HEK293 (cell line): ENCODE measurements around the gene TEX19.

ENCODE experiments used
- CTCF ChIP-seq: fragments of 450-650 bp; formaldehyde crosslinking; IDR thresholded peaks from 2 replicates; pipeline ENCODE4 v1.5.1; 2016; ENCODE audit warnings: missing biosample characterization, missing genetic modification characterization
- ZBTB44 ChIP-seq: fragments of 450-650 bp; IDR thresholded peaks from 2 replicates; pipeline ENCODE4 v1.5.1; 2018; ENCODE audit warnings: missing biosample characterization, mild to moderate bottlenecking, missing genetic modification characterization
- ZIC2 ChIP-seq: fragments of 450-650 bp; formaldehyde crosslinking; IDR thresholded peaks from 2 replicates; pipeline ENCODE4 v1.5.1; 2016; ENCODE audit warnings: missing biosample characterization, missing genetic modification characterization
- ZNF274 ChIP-seq, 2 experiments: fragments of 200-500 bp in 1 of 2; fragments of 450-650 bp in 1 of 2; sonication (Bioruptor generic) in 1 of 2; formaldehyde crosslinking in 1 of 2; IDR thresholded peaks; 2 replicates each; pipeline versions ENCODE4 v1.5.1 to v1.6.1; 2014 to 2016; ENCODE audit warnings: borderline replicate concordance in 1 of 2, inconsistent platforms in 1 of 2, low read length in 1 of 2, missing biosample characterization in 1 of 2, missing genetic modification characterization in 1 of 2
- ZNF391 ChIP-seq: fragments of 450-650 bp; formaldehyde crosslinking; IDR thresholded peaks from 2 replicates; pipeline ENCODE4 v1.5.1; 2016; ENCODE audit warnings: low read depth, missing biosample characterization, missing genetic modification characterization, borderline replicate concordance
- ZNF398 ChIP-seq: fragments of 450-650 bp; formaldehyde crosslinking; IDR thresholded peaks from 2 replicates; pipeline ENCODE4 v1.5.1; 2017; ENCODE audit warnings: missing biosample characterization, missing genetic modification characterization
- ZNF416 ChIP-seq: fragments of 450-650 bp; formaldehyde crosslinking; IDR thresholded peaks from 2 replicates; pipeline ENCODE4 v1.5.1; 2016; ENCODE audit warnings: missing biosample characterization, missing genetic modification characterization
- ZNF555 ChIP-seq: fragments of 450-650 bp; formaldehyde crosslinking; conservative IDR thresholded peaks from 2 replicates; pipeline ENCODE4 v1.5.1; 2017; ENCODE audit warnings: missing biosample characterization, mild to moderate bottlenecking, missing genetic modification characterization, inconsistent platforms
- ZNF626 ChIP-seq: fragments of 450-650 bp; sonication (Bioruptor Pico); formaldehyde crosslinking; IDR thresholded peaks from 2 replicates; pipeline ENCODE4 v1.5.1; 2018; ENCODE audit warnings: missing biosample characterization, missing genetic modification characterization, inconsistent platforms
- ZNF704 ChIP-seq: fragments of 450-650 bp; formaldehyde crosslinking; IDR thresholded peaks from 2 replicates; pipeline ENCODE4 v1.5.1; 2016; ENCODE audit warnings: missing biosample characterization, missing genetic modification characterization

GRCh38 chr17:82320956-82321927 is 37.8 kb upstream of the TEX19 start:
- TF ChIP-seq ZNF274 (IDR thresholded peaks at IDR 0.05; ENCODE audit: low read length) = no peak
- no peak for TF ChIP-seq ZNF274 (tag by site-specific recombination; IDR thresholded peaks at IDR 0.05; ENCODE audit: borderline replicate concordance)
- no peak for TF ChIP-seq ZNF555 (tag by site-specific recombination)
- TF ChIP-seq CTCF (tag by site-specific recombination) = peak; percentile 62
- TF ChIP-seq ZNF391 (tag by site-specific recombination) = no peak
- no peak for TF ChIP-seq ZNF626
- no peak for TF ChIP-seq ZNF416 (tag by site-specific recombination)
- TF ChIP-seq ZNF704 = no peak
- no peak for TF ChIP-seq ZIC2
- TF ChIP-seq ZNF398 (tag by site-specific recombination) = no peak
- no peak for TF ChIP-seq ZBTB44 (tag by site-specific recombination)
